ENCODE results near the gene IMMT. TPM values are rescaled to one million over a fixed set of nuclear protein-coding genes. Genes with fewer than 3 reads are reported as not detected.

The IMMT gene
- total RNA-seq, 1 donor from 2014 or later = 93.3 TPM

DNA sequence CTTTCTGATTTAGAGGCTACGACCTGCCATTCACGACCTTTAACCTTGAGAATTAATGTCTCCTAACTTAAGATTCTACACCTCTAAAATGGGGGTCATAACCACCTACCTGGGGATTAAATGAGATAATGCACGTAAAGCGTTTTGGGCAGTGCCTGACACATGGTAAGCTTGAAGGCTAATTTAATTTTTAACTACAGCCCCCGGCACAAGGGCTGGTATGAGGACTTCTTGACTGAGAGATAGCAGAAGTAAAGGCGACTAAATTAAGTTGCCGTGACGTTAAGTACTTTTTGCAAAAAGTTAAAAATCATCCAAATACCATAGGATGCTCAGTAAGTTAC is 4.5 kb upstream of the IMMT start:
- no peak for TF ChIP-seq EZH2 (IDR thresholded peaks at IDR 0.05)
- TF ChIP-seq EZH2phosphoT487 (IDR thresholded peaks at IDR 0.05) = no peak
- TF ChIP-seq, protein P1, sequence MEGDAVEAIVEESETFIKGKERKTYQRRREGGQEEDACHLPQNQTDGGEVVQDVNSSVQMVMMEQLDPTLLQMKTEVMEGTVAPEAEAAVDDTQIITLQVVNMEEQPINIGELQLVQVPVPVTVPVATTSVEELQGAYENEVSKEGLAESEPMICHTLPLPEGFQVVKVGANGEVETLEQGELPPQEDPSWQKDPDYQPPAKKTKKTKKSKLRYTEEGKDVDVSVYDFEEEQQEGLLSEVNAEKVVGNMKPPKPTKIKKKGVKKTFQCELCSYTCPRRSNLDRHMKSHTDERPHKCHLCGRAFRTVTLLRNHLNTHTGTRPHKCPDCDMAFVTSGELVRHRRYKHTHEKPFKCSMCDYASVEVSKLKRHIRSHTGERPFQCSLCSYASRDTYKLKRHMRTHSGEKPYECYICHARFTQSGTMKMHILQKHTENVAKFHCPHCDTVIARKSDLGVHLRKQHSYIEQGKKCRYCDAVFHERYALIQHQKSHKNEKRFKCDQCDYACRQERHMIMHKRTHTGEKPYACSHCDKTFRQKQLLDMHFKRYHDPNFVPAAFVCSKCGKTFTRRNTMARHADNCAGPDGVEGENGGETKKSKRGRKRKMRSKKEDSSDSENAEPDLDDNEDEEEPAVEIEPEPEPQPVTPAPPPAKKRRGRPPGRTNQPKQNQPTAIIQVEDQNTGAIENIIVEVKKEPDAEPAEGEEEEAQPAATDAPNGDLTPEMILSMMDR (IDR thresholded peaks at IDR 0.05) = no peak
- H3K4me3 Mint-ChIP-seq = peak overlapping the region; percentile 100
- peak overlapping the region; percentile 86 for H3K4me3 ChIP-seq
- H4K20me1 ChIP-seq (ENCODE audit: low read depth) = no peaks in the 10 kb centered on the region
- H3K27ac Mint-ChIP-seq = peak overlapping the region; percentile 99
- no peaks in the 10 kb centered on the region for H3K36me3 ChIP-seq
- DNase-seq (ENCODE audit: low spot score) = no peak
- no peaks in the 10 kb centered on the region for H3K9me3 Mint-ChIP-seq
- peaks cover 54% of the 10 kb centered on the region for H3K79me2 ChIP-seq (ENCODE audit: low read depth)
- peak overlapping the region; percentile 40 for H3K9ac ChIP-seq
- H3K4me2 ChIP-seq = peak overlapping the region; percentile 94
- H3K27ac ChIP-seq = no peak overlapping the region
- H3K36me3 Mint-ChIP-seq = no peaks in the 10 kb centered on the region
- peaks cover 38% of the 10 kb centered on the region for H3K4me1 Mint-ChIP-seq
- H3K4me1 ChIP-seq = peaks cover 20% of the 10 kb centered on the region
- peak overlapping the region; percentile 84 for H2AFZ ChIP-seq (replicated peaks)
- H3K9me3 ChIP-seq (ENCODE audit: low read depth) = no peaks in the 10 kb centered on the region
- H3F3A ChIP-seq (ENCODE audit: low read depth) = peaks cover 35% of the 10 kb centered on the region
- peaks cover 7% of the 10 kb centered on the region for H3K27me3 Mint-ChIP-seq (ENCODE audit: insufficient read depth, low read depth)
- no peaks in the 10 kb centered on the region for H3K27me3 ChIP-seq

DNA sequence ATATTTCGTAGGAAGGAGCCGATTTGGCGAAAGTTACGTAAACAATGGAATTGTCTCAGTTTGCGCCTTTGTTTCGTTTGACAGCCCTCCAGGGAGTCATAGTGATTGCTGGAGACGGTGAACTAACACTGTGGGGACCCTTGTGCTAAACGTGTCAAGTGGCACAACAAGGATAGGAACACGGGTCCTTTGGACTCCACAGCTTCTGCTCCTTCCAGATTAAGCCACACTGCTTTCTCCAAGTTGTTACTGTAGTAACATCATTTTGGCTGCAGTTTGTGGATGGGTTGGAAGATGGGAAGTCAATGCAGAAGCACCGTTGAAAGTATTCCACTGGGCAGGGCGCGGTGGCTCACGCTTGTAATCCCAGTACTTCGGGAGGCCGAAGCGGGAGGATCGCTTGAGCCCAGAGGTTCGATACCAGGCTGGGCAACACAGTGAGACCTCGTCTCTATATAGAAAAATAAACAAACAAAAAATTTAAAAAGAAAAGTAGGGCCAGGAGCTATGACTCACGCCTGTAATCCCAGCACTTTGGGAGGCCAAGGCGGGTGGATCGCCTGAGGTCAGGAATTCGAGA is 636 bp upstream of the IMMT start:
- Histone ChIP-seq H3K9me3 (ENCODE audit: low read depth) (no peaks in the 10 kb centered on the region), H3K27ac (peak overlapping the region; percentile 93), H2AFZ (replicated peaks) (peak overlapping the region; percentile 96), H4K20me1 (ENCODE audit: low read depth) (peaks cover 24% of the 10 kb centered on the region), H3K4me3 (peak overlapping the region; percentile 86), H3F3A (ENCODE audit: low read depth) (peaks cover 31% of the 10 kb centered on the region), H3K9ac (no peak overlapping the region), H3K79me2 (ENCODE audit: low read depth) (peaks cover 64% of the 10 kb centered on the region), H3K27me3 (no peaks in the 10 kb centered on the region), H3K4me2 (peak overlapping the region; percentile 80), H3K36me3 (no peaks in the 10 kb centered on the region), H3K4me1 (peaks cover 13% of the 10 kb centered on the region)
- DNase-seq (ENCODE audit: low spot score) = no peak
- Mint-ChIP-seq H3K4me1 (peaks cover 42% of the 10 kb centered on the region), H3K27me3 (ENCODE audit: insufficient read depth, low read depth) (peaks cover 4% of the 10 kb centered on the region), H3K9me3 (no peaks in the 10 kb centered on the region), H3K27ac (peak overlapping the region; percentile 29), H3K36me3 (peaks cover 4% of the 10 kb centered on the region), H3K4me3 (peak overlapping the region; percentile 93)
- TF ChIP-seq, protein P1 (IDR thresholded peaks at IDR 0.05) = no peak
- TF ChIP-seq EZH2 (IDR thresholded peaks at IDR 0.05) = no peak

DNA sequence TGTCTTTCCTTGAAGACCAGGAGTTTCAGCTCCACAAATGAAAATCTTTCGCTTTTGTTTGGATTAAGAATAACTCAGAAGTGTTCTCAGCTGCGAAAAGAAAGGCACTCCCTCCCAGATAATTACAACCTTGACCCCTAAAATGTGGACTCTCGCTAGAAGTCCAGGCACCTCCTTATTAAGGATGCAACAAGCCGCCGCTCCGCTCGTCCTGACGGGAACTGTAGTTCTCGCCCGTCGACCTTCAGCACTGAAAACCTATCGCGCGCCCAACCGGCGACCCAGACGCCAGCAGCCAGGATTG is 559 bp downstream of the IMMT start:
- peaks cover 64% of the 10 kb centered on the region for H3K79me2 ChIP-seq (ENCODE audit: low read depth)
- no peak for DNase-seq (ENCODE audit: low spot score)
- H3K27ac ChIP-seq = no peak overlapping the region
- no peak overlapping the region for H2AFZ ChIP-seq (replicated peaks)
- Mint-ChIP-seq H3K4me3 (peak overlapping the region; percentile 93), H3K27ac (peak overlapping the region; percentile 35), H3K4me1 (peaks cover 37% of the 10 kb centered on the region), H3K36me3 (peaks cover 10% of the 10 kb centered on the region), H3K27me3 (ENCODE audit: insufficient read depth, low read depth) (peaks cover 4% of the 10 kb centered on the region), H3K9me3 (no peaks in the 10 kb centered on the region)
- H3K4me1 ChIP-seq = peaks cover 7% of the 10 kb centered on the region
- peak overlapping the region; percentile 86 for H3K4me3 ChIP-seq
- no peaks in the 10 kb centered on the region for H3K27me3 ChIP-seq
- peaks cover 23% of the 10 kb centered on the region for H3F3A ChIP-seq (ENCODE audit: low read depth)
- TF ChIP-seq EZH2 (IDR thresholded peaks at IDR 0.05) = no peak
- no peak for TF ChIP-seq EZH2phosphoT487 (IDR thresholded peaks at IDR 0.05)
- TF ChIP-seq, protein P1 (IDR thresholded peaks at IDR 0.05) = no peak
- peak overlapping the region; percentile 80 for H3K4me2 ChIP-seq
- H3K9me3 ChIP-seq (ENCODE audit: low read depth) = no peaks in the 10 kb centered on the region
- H3K9ac ChIP-seq = no peak overlapping the region
- H3K36me3 ChIP-seq = no peaks in the 10 kb centered on the region
- peaks cover 32% of the 10 kb centered on the region for H4K20me1 ChIP-seq (ENCODE audit: low read depth)

Data from neural progenitor cell (in vitro differentiated cells).